ENCODE results near the gene OR52D1.

Gene OR52D1

DNA sequence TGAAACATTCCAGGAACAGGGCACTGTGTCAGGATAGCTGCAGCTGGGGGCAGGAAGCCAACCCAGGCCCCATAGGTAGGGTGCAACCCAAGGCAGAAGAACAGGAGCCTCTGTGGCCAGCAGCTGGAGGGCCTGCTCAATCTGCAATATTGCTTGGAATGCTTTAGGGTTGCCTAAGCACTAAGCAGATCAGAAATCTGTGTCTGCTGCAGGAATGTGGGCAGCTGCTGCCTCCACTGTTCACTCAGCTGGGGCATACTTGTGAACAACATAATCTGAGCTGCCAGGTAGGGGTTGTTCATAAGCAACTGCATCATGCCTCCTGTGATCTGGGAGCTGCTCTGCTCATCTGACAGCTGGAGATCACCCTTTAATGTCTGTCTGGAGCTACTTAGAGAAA, 26.4 kb downstream of the OR52D1 start:
- DNase-seq = no peak

DNA sequence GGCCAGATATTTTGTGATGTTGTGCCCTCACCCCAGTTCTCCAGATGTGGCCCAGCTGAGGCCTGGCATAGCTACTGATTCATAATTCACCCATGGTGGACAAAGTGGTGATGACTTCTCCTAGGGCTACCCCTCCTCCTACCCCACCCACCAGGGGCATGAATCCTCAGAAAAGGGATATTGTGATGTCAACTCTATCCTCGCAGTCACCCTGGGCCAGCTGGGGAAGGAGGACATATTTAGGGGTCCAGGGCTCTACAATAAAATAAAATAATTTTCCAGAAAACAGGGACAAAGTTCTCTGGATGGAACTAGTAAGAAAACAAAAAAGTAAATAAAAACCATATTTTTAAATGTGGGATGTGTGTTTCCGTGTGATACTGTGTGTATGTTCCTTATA, 28.1 kb downstream of the OR52D1 start, which contains the start of gene UBQLNL:
Gene UBQLNL (minus strand): TSS at position 101 of the 400 bp plus-strand sequence. CDS start 258 bp downstream, outside the sequence.
- DNase-seq = no peak

DNA sequence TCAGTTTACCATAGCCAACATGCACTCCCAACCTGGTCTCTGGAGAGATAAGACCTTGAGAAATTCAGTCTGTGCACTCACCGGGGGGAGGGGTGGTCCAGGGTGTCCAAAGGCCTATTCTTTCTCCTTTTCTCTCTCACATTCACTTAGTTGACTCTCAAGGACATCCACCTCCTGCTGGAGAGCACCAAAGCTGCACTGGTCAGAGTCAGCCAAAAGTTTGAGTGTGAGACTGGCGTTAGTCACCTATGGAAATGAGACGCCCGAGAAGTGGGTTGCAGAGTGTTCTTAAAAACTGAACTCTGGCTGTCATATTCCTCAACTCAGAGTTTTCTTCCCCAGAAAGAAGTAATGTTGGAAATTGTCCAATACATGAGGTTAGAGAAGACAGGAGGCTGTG, 33.1 kb downstream of the OR52D1 start:
- no peak for DNase-seq

GRCh38 chr11:5522308-5522707, 33.8 kb downstream of the OR52D1 start:
- no peak for DNase-seq

- no peak for DNase-seq
Observed at GRCh38 chr11:5524756-5525155, 36.3 kb downstream of the OR52D1 start.

DNA sequence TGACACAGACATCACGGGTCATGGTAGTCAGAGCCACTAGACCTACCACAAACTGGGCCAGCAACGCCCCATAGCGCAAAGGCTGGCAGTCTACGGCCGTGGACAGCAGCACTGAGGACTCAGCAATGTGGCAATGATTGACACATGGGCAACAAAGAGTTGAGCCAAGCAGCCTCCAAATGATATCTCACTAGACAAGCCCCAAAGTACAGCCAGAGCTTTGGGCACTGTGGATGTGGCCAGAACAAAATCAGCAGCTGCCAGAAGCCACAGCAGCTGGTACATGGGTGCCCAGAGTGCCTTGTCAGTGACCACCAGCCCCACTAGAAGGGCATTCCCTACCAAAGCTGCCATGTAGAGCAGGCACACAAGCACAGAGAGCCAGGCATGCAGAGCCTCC, 39.2 kb downstream of the OR52D1 start:
- DNase-seq = no peak

DNA sequence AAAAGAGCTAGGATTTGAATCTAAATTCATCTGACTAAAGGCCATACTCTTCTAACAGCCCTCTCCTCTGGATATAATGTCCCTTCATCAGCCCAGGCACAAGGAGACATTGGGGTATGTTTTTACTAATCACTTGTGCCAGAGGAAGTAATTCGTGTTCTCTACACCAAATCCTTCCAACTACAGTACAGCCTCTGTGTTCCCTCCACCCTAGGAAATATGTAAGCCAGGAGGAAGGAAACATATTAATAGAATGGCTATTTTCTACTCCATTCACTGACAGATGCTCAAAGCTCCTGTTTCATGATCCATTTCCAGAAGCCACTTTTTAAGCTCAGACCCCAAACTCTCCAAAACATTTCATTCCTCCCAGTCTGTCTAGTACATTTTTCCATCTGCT, 40.0 kb downstream of the OR52D1 start:
- DNase-seq = no peak

- DNase-seq = no peak
Observed at GRCh38 chr11:5531053-5531831, 42.8 kb downstream of the OR52D1 start.

GRCh38 chr11:5534046-5534445, 45.6 kb downstream of the OR52D1 start:
- DNase-seq = no peak

- DNase-seq = no peak
Observed at GRCh38 chr11:5536482-5536881, 48.0 kb downstream of the OR52D1 start.

Measured in SW 1271 (cell line).